H1 (cell line): Measurements from ENCODE around the gene CORO7. TPM values are rescaled to one million over a fixed set of nuclear protein-coding genes. Genes with fewer than 3 reads are reported as not detected.

ENCODE experiments used
- CTCF ChIA-PET: fragments of 300-600 bp; sonication (Branson Sonifier 250); formaldehyde crosslinking; loops from one replicate; lab custom pipeline; 2021; ENCODE audit not compliant: partially characterized antibody; lab: Charles Lee
- POLR2A ChIA-PET: fragments of 300-600 bp; sonication (Branson Sonifier 250); formaldehyde crosslinking; loops from one replicate; lab custom pipeline; 2021; ENCODE audit warnings: inconsistent platforms; ENCODE audit not compliant: partially characterized antibody; lab: Charles Lee
- DNase-seq, 2 experiments: peaks; one replicate each; pipeline versions ENCODE4 v3.0.0 to v3.0.0-alpha.2; 2010 to 2022; ENCODE audit warnings: low spot score in 2 of 2, low read depth in 1 of 2, mixed read lengths in 1 of 2
- FAIRE-seq: peaks from 2 replicates; lab custom pipeline; 2011; peaks lifted over from hg19 to GRCh38; lab: Jason Lieb, UNC
- H2AFZ ChIP-seq: 2 replicates; pipeline ENCODE4 v1.8.1; 2012; ENCODE audit warnings: low read length, inconsistent platforms
- H2AK5ac ChIP-seq: 2 replicates; pipeline ENCODE4 v1.6.1; 2013; ENCODE audit warnings: low read depth, low read length
- H2BK120ac ChIP-seq: replicated peaks from 2 replicates; pipeline ENCODE3; 2013; ENCODE audit warnings: low read depth, low read length, inconsistent platforms
- H2BK12ac ChIP-seq: 2 replicates; pipeline ENCODE4 v1.6.1; 2013; ENCODE audit warnings: low read depth, low read length
- H2BK15ac ChIP-seq: 2 replicates; pipeline ENCODE4 v1.6.1; 2013; ENCODE audit warnings: low read length
- H2BK20ac ChIP-seq: 2 replicates; pipeline ENCODE4 v1.6.1; 2013; ENCODE audit warnings: low read length
- H2BK5ac ChIP-seq: 2 replicates; pipeline ENCODE4 v1.6.1; 2013; ENCODE audit warnings: low read depth, low read length
- H3K14ac ChIP-seq: 2 replicates; pipeline ENCODE4 v1.6.1; 2013; ENCODE audit warnings: inconsistent platforms; ENCODE audit not compliant: insufficient read length
- H3K18ac ChIP-seq: 2 replicates; pipeline ENCODE4 v1.6.1; 2013; ENCODE audit warnings: low read length; ENCODE audit errors: extremely low read depth
- H3K23ac ChIP-seq: 2 replicates; pipeline ENCODE4 v1.6.1; 2013; ENCODE audit warnings: inconsistent platforms; ENCODE audit not compliant: insufficient read length
- H3K23me2 ChIP-seq: 2 replicates; pipeline ENCODE4 v1.6.1; 2013; ENCODE audit warnings: low read depth, low read length
- H3K27ac ChIP-seq: 2 replicates; pipeline ENCODE4 v1.6.1; 2011; ENCODE audit warnings: low read depth, low read length, inconsistent platforms
- H3K27me3 ChIP-seq, 4 experiments: replicated peaks in 1 of 4; 1 replicate in 1 of 4; 2 replicates in 3 of 4; pipeline versions ENCODE4 v1.6.1 to v1.8.1; 2011 to 2013; ENCODE audit warnings: low read length in 3 of 4, mild to moderate bottlenecking in 3 of 4, inconsistent platforms in 2 of 4, mixed read lengths in 2 of 4, moderate library complexity in 1 of 4; ENCODE audit not compliant: control insufficient read depth in 3 of 4, insufficient read depth in 3 of 4; ENCODE audit errors: extremely low read depth in 1 of 4
- H3K36me3 ChIP-seq, 4 experiments: 2 replicates each; pipeline versions ENCODE4 v1.6.1 to v1.8.1; 2011 to 2013; ENCODE audit warnings: mild to moderate bottlenecking in 4 of 4, low read length in 3 of 4, moderate library complexity in 2 of 4, control low read depth in 1 of 4, inconsistent platforms in 1 of 4; ENCODE audit not compliant: insufficient read depth in 4 of 4, control insufficient read depth in 2 of 4
- H3K4ac ChIP-seq: replicated peaks from 2 replicates; pipeline ENCODE3; 2013; ENCODE audit warnings: low read length, low read depth, mixed read lengths, inconsistent platforms; ENCODE audit not compliant: insufficient read length
- H3K4me1 ChIP-seq, 4 experiments: replicated peaks in 1 of 4; 1 replicate in 1 of 4; 2 replicates in 3 of 4; pipeline versions ENCODE4 v1.6.1 to v1.8.1; 2011 to 2013; ENCODE audit warnings: low read length in 3 of 4, inconsistent platforms in 2 of 4, mixed read lengths in 1 of 4; ENCODE audit not compliant: insufficient read depth in 4 of 4, control insufficient read depth in 3 of 4
- H3K4me2 ChIP-seq, 2 experiments: 2 replicates each; pipeline versions ENCODE4 v1.6.1 to v1.8.1; 2011 to 2013; ENCODE audit warnings: low read depth in 2 of 2, low read length in 2 of 2, control low read depth in 1 of 2, inconsistent platforms in 1 of 2, mild to moderate bottlenecking in 1 of 2; ENCODE audit not compliant: insufficient read depth in 1 of 2
- H3K4me3 ChIP-seq, 4 experiments: fragments of 200-600, 300-600 bp in 1 of 4; sonication (generic), shearing (Covaris generic), sonication (Bioruptor Twin) in 1 of 4; 2 replicates each; pipeline versions ENCODE4 v1.5.1 to v1.8.1; 2011 to 2016; ENCODE audit warnings: low read length in 4 of 4, low read depth in 3 of 4, control low read depth in 2 of 4, inconsistent platforms in 2 of 4, mild to moderate bottlenecking in 2 of 4, mixed read lengths in 1 of 4, moderate library complexity in 1 of 4; ENCODE audit not compliant: insufficient read depth in 2 of 4; ENCODE audit errors: extremely low read depth in 1 of 4
- H3K56ac ChIP-seq: replicated peaks from 2 replicates; pipeline ENCODE3; 2013; ENCODE audit warnings: low read depth, mild to moderate bottlenecking, mixed read lengths, low read length, inconsistent platforms; ENCODE audit not compliant: insufficient read length
- H3K79me1 ChIP-seq: 2 replicates; pipeline ENCODE4 v1.6.1; 2013; ENCODE audit warnings: low read depth, low read length, control low read depth
- H3K79me2 ChIP-seq, 2 experiments: 2 replicates each; pipeline versions ENCODE4 v1.6.1 to v1.8.1; 2012 to 2013; ENCODE audit warnings: low read length in 2 of 2, mild to moderate bottlenecking in 2 of 2, inconsistent platforms in 1 of 2; ENCODE audit not compliant: insufficient read depth in 2 of 2, control insufficient read depth in 1 of 2
- H3K9ac ChIP-seq, 4 experiments: replicated peaks in 1 of 4; 1 replicate in 1 of 4; 2 replicates in 3 of 4; pipeline versions ENCODE4 v1.6.1 to v1.8.1; 2011 to 2013; ENCODE audit warnings: low read depth in 3 of 4, low read length in 3 of 4, control low read depth in 2 of 4, mild to moderate bottlenecking in 2 of 4, moderate library complexity in 2 of 4, inconsistent platforms in 1 of 4; ENCODE audit errors: extremely low read depth in 1 of 4
- H3K9me3 ChIP-seq, 2 experiments: 2 replicates each; pipeline versions ENCODE4 v1.6.1 to v1.8.1; 2012 to 2013; ENCODE audit warnings: mild to moderate bottlenecking in 2 of 2, moderate library complexity in 2 of 2, control low read depth in 1 of 2, inconsistent platforms in 1 of 2, low read depth in 1 of 2, low read length in 1 of 2, mixed read lengths in 1 of 2; ENCODE audit not compliant: insufficient read depth in 2 of 2
- H4K20me1 ChIP-seq, 2 experiments: replicated peaks in 1 of 2; 2 replicates each; pipeline versions ENCODE3 to v1.8.1; 2011 to 2013; ENCODE audit warnings: inconsistent platforms in 2 of 2, low read length in 2 of 2, mild to moderate bottlenecking in 1 of 2; ENCODE audit not compliant: insufficient read depth in 2 of 2, control insufficient read depth in 1 of 2
- H4K5ac ChIP-seq: 2 replicates; pipeline ENCODE4 v1.6.1; 2013; ENCODE audit warnings: low read length, low read depth, mixed read lengths, inconsistent platforms; ENCODE audit not compliant: insufficient read length
- H4K8ac ChIP-seq: 2 replicates; pipeline ENCODE4 v1.8.0; 2013; ENCODE audit warnings: mild to moderate bottlenecking, moderate library complexity, low read length, inconsistent platforms; ENCODE audit not compliant: insufficient read depth; ENCODE audit errors: extremely low read depth
- H4K91ac ChIP-seq: replicated peaks from 2 replicates; pipeline ENCODE3; 2013; ENCODE audit warnings: low read length, mixed read lengths, inconsistent platforms; ENCODE audit not compliant: insufficient read length
- E2F6 ChIP-seq: IDR thresholded peaks from 2 replicates; pipeline ENCODE4 v1.6.1; 2012; ENCODE audit warnings: inconsistent platforms
- FOSL1 ChIP-seq: IDR thresholded peaks from 2 replicates; pipeline ENCODE4 v1.6.1; 2011; ENCODE audit warnings: mild to moderate bottlenecking, low read depth, low read length, moderate library complexity; ENCODE audit not compliant: insufficient read depth
- GABPA ChIP-seq: IDR thresholded peaks from 2 replicates; pipeline ENCODE4 v1.6.1; 2011; ENCODE audit warnings: mild to moderate bottlenecking, low read length, moderate library complexity, borderline replicate concordance; ENCODE audit not compliant: insufficient read depth
- MAX ChIP-seq: IDR thresholded peaks from 2 replicates; pipeline ENCODE4 v1.6.1; 2012; ENCODE audit warnings: inconsistent platforms
- NANOG ChIP-seq: IDR thresholded peaks from 2 replicates; pipeline ENCODE4 v1.6.1; 2011; ENCODE audit warnings: low read length, low read depth, mild to moderate bottlenecking, inconsistent platforms; ENCODE audit not compliant: insufficient read depth, poor library complexity, severe bottlenecking
- RAD21 ChIP-seq, 2 experiments: IDR thresholded peaks in 1 of 2; conservative IDR thresholded peaks in 1 of 2; 2 replicates each; pipeline ENCODE4 v1.6.1; 2011; ENCODE audit warnings: low read depth in 2 of 2, low read length in 2 of 2, improper control_type of control experiment in 1 of 2, inconsistent platforms in 1 of 2, mild to moderate bottlenecking in 1 of 2, moderate library complexity in 1 of 2
- RFX5 ChIP-seq: IDR thresholded peaks from 2 replicates; pipeline ENCODE4 v1.6.1; 2011; ENCODE audit warnings: low read depth, low read length, improper control_type of control experiment, borderline replicate concordance
- SP4 ChIP-seq: IDR thresholded peaks from 2 replicates; pipeline ENCODE4 v1.6.1; 2012; ENCODE audit warnings: low read length, inconsistent platforms
- SUZ12 ChIP-seq: fragments of 200-600 bp; sonication (generic); IDR thresholded peaks from 2 replicates; pipeline ENCODE4 v1.6.1; 2012; ENCODE audit warnings: mild to moderate bottlenecking, inconsistent platforms, low read length, moderate library complexity, mixed read lengths
- WGBS, 2 experiments: shearing (Covaris generic) in 1 of 2; methylation state at CpG; one replicate each; pipeline versions ENCODE4 v1.1.6 to v1.1.7; 2013 to 2015; ENCODE audit warnings: low lambda C conversion rate in 2 of 2, mixed read lengths in 2 of 2, inconsistent platforms in 1 of 2, low coverage in 1 of 2, missing lambda C conversion rate in 1 of 2; ENCODE audit not compliant: insufficient replicate concordance in 2 of 2, insufficient coverage in 1 of 2, insufficient read length in 1 of 2; ENCODE audit errors: extremely low coverage in 1 of 2, missing lambda C conversion rate in 1 of 2; 5-methylcytosine and 5-hydroxymethylcytosine counted together
- polyA plus RNA-seq, 7 experiments: library from polyadenylated mRNA; depleted of rRNA in 3 of 7; stranded (reverse) in 5 of 7; unstranded in 2 of 7; fragments of >200 nt in 5 of 7; fragments of 200-250 nt in 2 of 7; gene quantifications; 1 replicate in 5 of 7; 2 replicates in 1 of 7; 4 replicates in 1 of 7; pipeline versions ENCODE4 v1.2.1 to v1.2.3, GENCODE V29; 2011 to 2013; ENCODE audit warnings: missing spikeins in 2 of 7, mixed read lengths in 2 of 7
- total RNA-seq: library from RNA; stranded (reverse); fragmentation: NEBNext Ultra II Directional; extraction: Animal tissue kit (Norgen Biotek cat#: 25700); gene quantifications from 2 replicates; pipeline ENCODE4 v1.2.1, GENCODE V29; 2021

The CORO7 gene
- total and polyA plus RNA-seq, 2 of the 8 experiments (the other 6 are each of a cell fraction or from before 2014, with no cell fraction given), result 25.2 to 29.8 TPM

GRCh38 chr16:4314532-4315185 lies 101.7 kb downstream of the CORO7 start:
- Histone ChIP-seq H3K4me2 (peak overlapping the region; percentile 93 to 94), H2BK12ac (peak overlapping the region; percentile 90), H3K18ac (peak overlapping the region; percentile 78), H3K4me1 (peaks cover 0 to 42% (median 34%) of the 10 kb centered on the region in 4 experiments; a peak in 6 of 7 replicates), H4K91ac (peak overlapping the region; percentile 22), H2BK120ac (no peak overlapping the region), H4K8ac (peak overlapping the region; percentile 95), H2BK5ac (peak overlapping the region; percentile 52; the same call in 1 of the 2 replicates), H2BK20ac (no peak overlapping the region), H3K27me3 (peaks cover 0 to 15% (median 11%) of the 10 kb centered on the region in 4 experiments; a peak in 6 of 7 replicates), H2BK15ac (peak overlapping the region; percentile 81; the same call in 1 of the 2 replicates), H3K9me3 (no peaks in the 10 kb centered on the region), H2AK5ac (peak overlapping the region; percentile 88), H3K4ac (peak overlapping the region; percentile 69), H3K56ac (peak overlapping the region; percentile 46), H3K36me3 (no peaks in the 10 kb centered on the region), H3K4me3 (peak overlapping the region; percentile 57 to 82 (median 62)), H3K79me1 (peaks cover 4% of the 10 kb centered on the region), H3K9ac (peak overlapping the region in 3 of 4 experiments; percentile 54 to 61 (median 56); a peak in 5 of 7 replicates), H4K5ac (peak overlapping the region; percentile 69), H3K27ac (peak overlapping the region; percentile 39; the same call in 1 of the 2 replicates), H3K23me2 (peaks cover 12% of the 10 kb centered on the region), H3K14ac (no peak overlapping the region), H2AFZ (no peak overlapping the region), H3K79me2 (peaks cover 0 to 32% of the 10 kb centered on the region in 2 experiments; a peak in 3 of 4 replicates), H3K23ac (no peak overlapping the region), H4K20me1 (peaks cover 15% of the 10 kb centered on the region in 2 experiments)
- CTCF ChIA-PET, result interaction anchor here (0.7 to 16.7 kb wide), 10 partner anchors 9 to 90 kb away, joined by 3 to 300 read pairs (median 4); no protein-coding TSS in a partner anchor
- 8% methylated on average over 33 of the region's 33 CpGs; no CpG with 5 or more reads in 1 of the 2 experiments for WGBS, 2 experiments
- FAIRE-seq (no peak), DNase-seq (peak in 1 of 2 experiments; percentile 66)
- POLR2A ChIA-PET, result interaction anchor here (0.8 to 4.2 kb wide), 13 partner anchors 8 to 45 kb away, joined by 3 to 34 read pairs (median 5); partner anchors contain the start of gene TFAP4
- TF ChIP-seq FOSL1 (no peak), E2F6 (peak; percentile 93), SUZ12 (peak; percentile 48; the same call in 1 of the 2 replicates), SP4 (no peak), RAD21 (IDR thresholded peaks at IDR 0.05 in 1 of 2, conservative IDR thresholded peaks at IDR 0.05 in 1 of 2; ENCODE audit: low read depth in 2 of 2, low read length in 2 of 2) (no peak), NANOG (no peak), MAX (peak; percentile 93), RFX5 (no peak), GABPA (no peak)
